Fibroblast of lung (primary cell): Measurements from ENCODE around the gene MEIOSIN. TPM values are rescaled to one million over a fixed set of nuclear protein-coding genes. Genes with fewer than 3 reads are reported as not detected.

Experiments used
- DNase-seq, 2 donors: peaks; one replicate each; pipeline versions ENCODE4 v3.0.0 to v3.0.0-alpha.2; 2010; ENCODE audit warnings: low read depth in 2 of 2
- H2AFZ ChIP-seq: 2 replicates; pipeline ENCODE4 v1.5.1; 2012; ENCODE audit warnings: low read length, control low read depth, inconsistent platforms
- H3K27ac ChIP-seq: 2 replicates; pipeline ENCODE4 v1.5.1; 2011; ENCODE audit warnings: low read length, control low read depth; ENCODE audit not compliant: insufficient read depth
- H3K27me3 ChIP-seq: 2 replicates; pipeline ENCODE4 v1.5.1; 2011; ENCODE audit warnings: mild to moderate bottlenecking, low read length; ENCODE audit not compliant: control insufficient read depth, insufficient read depth
- H3K36me3 ChIP-seq: 2 replicates; pipeline ENCODE4 v1.5.1; 2011; ENCODE audit warnings: low read length; ENCODE audit not compliant: control insufficient read depth, insufficient read depth
- H3K4me1 ChIP-seq: 2 replicates; pipeline ENCODE4 v1.5.1; 2011; ENCODE audit warnings: low read length; ENCODE audit not compliant: control insufficient read depth, insufficient read depth; ENCODE audit errors: extremely low read depth
- H3K4me2 ChIP-seq: 2 replicates; pipeline ENCODE4 v1.5.1; 2011; ENCODE audit warnings: low read length, control low read depth; ENCODE audit not compliant: insufficient read depth; ENCODE audit errors: extremely low read depth
- H3K4me3 ChIP-seq, 4 experiments: fragments of 200-600 bp in 1 of 4; sonication (generic) in 1 of 4; replicated peaks in 1 of 4; 2 replicates each; pipeline ENCODE4 v1.5.1; 2011 to 2016; ENCODE audit warnings: low read length in 4 of 4, low read depth in 3 of 4, mild to moderate bottlenecking in 3 of 4, control low read depth in 2 of 4, inconsistent platforms in 1 of 4, mixed read lengths in 1 of 4; ENCODE audit not compliant: insufficient read depth in 1 of 4; ENCODE audit errors: control extremely low read depth in 1 of 4
- H3K79me2 ChIP-seq: 2 replicates; pipeline ENCODE4 v1.5.1; 2012; ENCODE audit warnings: mild to moderate bottlenecking, low read length, inconsistent platforms; ENCODE audit not compliant: control insufficient read depth, insufficient read depth
- H3K9ac ChIP-seq: 2 replicates; pipeline ENCODE4 v1.5.1; 2011; ENCODE audit warnings: mild to moderate bottlenecking, low read length, control low read depth; ENCODE audit not compliant: insufficient read depth
- H3K9me3 ChIP-seq: 2 replicates; pipeline ENCODE4 v1.5.1; 2012; ENCODE audit warnings: low read depth, low read length; ENCODE audit not compliant: control insufficient read depth, insufficient read depth
- H4K20me1 ChIP-seq: 2 replicates; pipeline ENCODE4 v1.5.1; 2011; ENCODE audit warnings: low read length; ENCODE audit not compliant: control insufficient read depth, insufficient read depth; ENCODE audit errors: extremely low read depth
- CTCF ChIP-seq, 2 donors: IDR thresholded peaks in 1 of 2; conservative IDR thresholded peaks in 1 of 2; 1 replicate in 1 of 2; 2 replicates in 1 of 2; pipeline ENCODE4 v1.5.1; 2011 to 2012; ENCODE audit warnings: low read length in 2 of 2, control low read depth in 1 of 2, inconsistent platforms in 1 of 2, low read depth in 1 of 2, mild to moderate bottlenecking in 1 of 2
- EZH2 ChIP-seq: IDR thresholded peaks from 2 replicates; pipeline ENCODE4 v1.5.1; 2012; ENCODE audit warnings: low read length, control low read depth, mild to moderate bottlenecking; ENCODE audit errors: missing control alignments
- polyA plus RNA-seq, 2 donors: library from polyadenylated mRNA; depleted of rRNA in 1 of 2; stranded (reverse) in 1 of 2; unstranded in 1 of 2; fragments of >200 nt; gene quantifications; 2 replicates each; pipeline ENCODE4 v1.2.1, GENCODE V29; 2011 to 2012; ENCODE audit warnings: missing spikeins in 1 of 2
- total RNA-seq: library from RNA; depleted of rRNA; stranded (reverse); fragments of >200 nt; gene quantifications from 2 replicates; pipeline ENCODE4 v1.2.1, GENCODE V29; 2014

MEIOSIN gene
- total and polyA plus RNA-seq, 2 donors (not counting 1 experiment from before 2014, with no cell fraction given) = not detected

GRCh38 chr19:45785097-45785496, 51.9 kb downstream of the MEIOSIN start:
- H3K79me2 ChIP-seq = peaks cover 12% of the 10 kb centered on the region

GRCh38 chr19:45785781-45786532, 52.7 kb downstream of the MEIOSIN start:
- Histone ChIP-seq H3K4me2 (no peak overlapping the region), H3K4me1 (peaks cover 23% of the 10 kb centered on the region), H3K36me3 (peaks cover 34% of the 10 kb centered on the region), H3K4me3 (no peak overlapping the region), H3K9me3 (no peaks in the 10 kb centered on the region), H2AFZ (no peak overlapping the region), H3K27ac (no peak overlapping the region), H4K20me1 (no peaks in the 10 kb centered on the region), H3K9ac (no peak overlapping the region), H3K79me2 (peaks cover 15% of the 10 kb centered on the region), H3K27me3 (no peaks in the 10 kb centered on the region)
- no peak for DNase-seq
- TF ChIP-seq CTCF (conservative IDR thresholded peaks at IDR 0.05 in 1 of 2, IDR thresholded peaks at IDR 0.05 in 1 of 2; ENCODE audit: low read depth in 1 of 2, low read length in 2 of 2) = no peak
- no peak for TF ChIP-seq EZH2

More at GRCh38 chr19:45785097-45785496, 51.9 kb downstream of the MEIOSIN start:
- Histone ChIP-seq H3K9me3 (no peaks in the 10 kb centered on the region), H3K36me3 (peaks cover 31% of the 10 kb centered on the region), H3K27me3 (no peaks in the 10 kb centered on the region), H2AFZ (no peak overlapping the region), H3K4me2 (no peak overlapping the region), H3K27ac (peak overlapping the region; percentile 8), H3K4me1 (peaks cover 25% of the 10 kb centered on the region), H3K4me3 (no peak overlapping the region), H4K20me1 (no peaks in the 10 kb centered on the region), H3K9ac (no peak overlapping the region)
- TF ChIP-seq CTCF (conservative IDR thresholded peaks at IDR 0.05 in 1 of 2, IDR thresholded peaks at IDR 0.05 in 1 of 2; ENCODE audit: low read depth in 1 of 2, low read length in 2 of 2) (no peak), EZH2 (no peak)
- no peak for DNase-seq

GRCh38 chr19:45786533-45786894, 53.3 kb downstream of the MEIOSIN start:
- peaks cover 34% of the 10 kb centered on the region for H3K36me3 ChIP-seq

More at GRCh38 chr19:45786533-45786894, 53.3 kb downstream of the MEIOSIN start:
- Histone ChIP-seq H3K4me2 (no peak overlapping the region), H3K4me3 (no peak overlapping the region), H2AFZ (no peak overlapping the region), H3K27me3 (no peaks in the 10 kb centered on the region), H3K9ac (no peak overlapping the region), H3K79me2 (peaks cover 17% of the 10 kb centered on the region), H3K27ac (no peak overlapping the region), H3K4me1 (peaks cover 23% of the 10 kb centered on the region), H4K20me1 (no peaks in the 10 kb centered on the region), H3K9me3 (no peaks in the 10 kb centered on the region)
- no peak for DNase-seq
- TF ChIP-seq CTCF (conservative IDR thresholded peaks at IDR 0.05 in 1 of 2, IDR thresholded peaks at IDR 0.05 in 1 of 2; ENCODE audit: low read depth in 1 of 2, low read length in 2 of 2) (no peak), EZH2 (no peak)
